Right lobe of liver (tissue), 4 donors: ENCODE measurements around the gene TBXA2R.

Source experiments
- POLR2A ChIP-seq: fragments of 450-650 bp; IDR thresholded peaks from one replicate; pipeline ENCODE4 v1.6.1; 2017; ENCODE audit warnings: antibody characterized with exemption, mild to moderate bottlenecking
- TF ChIP-seq, protein P1 (sequence below), 4 donors: fragments of 200-600 bp in 3 of 4; fragments of 450-650 bp in 1 of 4; IDR thresholded peaks; one replicate each; pipeline versions ENCODE4 v1.5.1 to v1.8.0; 2016 to 2022; ENCODE audit warnings: antibody characterized with exemption in 4 of 4, mild to moderate bottlenecking in 2 of 4
- donor health status: DM: no; HTN: no; CAD: no.
- donor health status: DM: no; HTN: no; CAD: no.
- donor health status: DM: no; HTN: yes; CAD: no.

DNA sequence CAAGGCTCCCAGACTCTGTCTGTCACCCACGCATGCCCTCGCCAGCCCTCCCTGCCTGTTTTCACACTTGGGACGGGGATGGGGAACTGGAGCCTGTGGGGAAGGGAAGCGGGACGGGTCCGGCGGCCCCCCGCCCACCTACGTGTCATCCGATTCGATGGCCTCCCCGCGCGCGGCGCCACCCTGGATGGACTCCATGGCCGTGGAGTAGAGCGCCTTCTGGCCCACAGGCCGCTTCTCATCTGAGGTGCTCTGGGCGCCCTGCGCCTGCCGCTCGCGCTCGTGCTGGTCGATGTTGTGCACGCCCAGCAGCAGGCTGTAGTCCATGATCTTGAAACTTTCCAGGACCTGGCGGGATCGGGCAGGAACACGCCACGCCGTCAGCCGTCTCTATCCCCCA, 45.0 kb upstream of the TBXA2R start:
- no peak for TF ChIP-seq POLR2A
- TF ChIP-seq, protein P1, sequence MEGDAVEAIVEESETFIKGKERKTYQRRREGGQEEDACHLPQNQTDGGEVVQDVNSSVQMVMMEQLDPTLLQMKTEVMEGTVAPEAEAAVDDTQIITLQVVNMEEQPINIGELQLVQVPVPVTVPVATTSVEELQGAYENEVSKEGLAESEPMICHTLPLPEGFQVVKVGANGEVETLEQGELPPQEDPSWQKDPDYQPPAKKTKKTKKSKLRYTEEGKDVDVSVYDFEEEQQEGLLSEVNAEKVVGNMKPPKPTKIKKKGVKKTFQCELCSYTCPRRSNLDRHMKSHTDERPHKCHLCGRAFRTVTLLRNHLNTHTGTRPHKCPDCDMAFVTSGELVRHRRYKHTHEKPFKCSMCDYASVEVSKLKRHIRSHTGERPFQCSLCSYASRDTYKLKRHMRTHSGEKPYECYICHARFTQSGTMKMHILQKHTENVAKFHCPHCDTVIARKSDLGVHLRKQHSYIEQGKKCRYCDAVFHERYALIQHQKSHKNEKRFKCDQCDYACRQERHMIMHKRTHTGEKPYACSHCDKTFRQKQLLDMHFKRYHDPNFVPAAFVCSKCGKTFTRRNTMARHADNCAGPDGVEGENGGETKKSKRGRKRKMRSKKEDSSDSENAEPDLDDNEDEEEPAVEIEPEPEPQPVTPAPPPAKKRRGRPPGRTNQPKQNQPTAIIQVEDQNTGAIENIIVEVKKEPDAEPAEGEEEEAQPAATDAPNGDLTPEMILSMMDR (IDR thresholded peaks at IDR 0.05) = no peak
